GM18861 (cell line): ENCODE data around the gene UNKL.
"Not testable (repeated sequence)": the region's sequence is repeated elsewhere in the genome, so short reads cannot be mapped to it uniquely, and the experiment has no call there.

ENCODE experiments used
- ATAC-seq: cut with Tn5 transposase; IDR thresholded peaks from one replicate; pipeline ENCODE4 v1.9.1; 2021; ENCODE audit not compliant: unreplicated experiment

UNKL gene

DNA sequence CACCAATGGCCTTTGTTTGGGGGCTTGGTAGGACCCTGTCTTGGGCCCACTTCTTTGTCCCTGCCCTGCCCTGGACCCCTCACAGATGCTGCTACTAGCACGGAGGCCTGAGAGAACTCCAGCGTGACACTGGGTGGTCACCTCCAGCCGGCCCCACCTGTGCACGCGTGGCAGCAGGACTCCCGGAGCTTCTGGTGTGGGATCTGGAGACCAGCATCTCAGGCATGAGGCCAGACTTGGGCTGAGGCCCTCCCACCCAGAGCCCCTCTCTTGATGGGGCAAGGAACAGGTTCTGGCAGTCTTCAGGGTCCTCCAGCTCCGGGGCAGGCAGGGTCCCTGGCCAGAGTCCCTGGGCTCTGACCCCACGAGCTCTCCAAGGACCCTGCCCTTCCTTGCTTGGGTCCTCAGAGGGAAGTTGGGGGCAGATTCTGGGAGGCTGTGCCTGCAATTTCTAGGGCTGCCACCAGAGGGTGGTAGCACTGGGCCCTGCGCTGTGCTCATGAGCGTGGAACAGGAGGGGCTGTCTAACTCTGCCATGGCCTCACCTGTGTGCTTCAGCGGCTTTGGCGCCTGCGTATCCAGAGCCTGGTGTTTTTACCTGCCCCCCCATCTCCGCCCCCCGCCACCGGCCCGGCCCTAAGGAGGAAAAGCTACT is 84.1 kb downstream of the UNKL start:
- no peak for ATAC-seq

GRCh38 chr16:1328961-1329360 is 85.5 kb downstream of the UNKL start:
- ATAC-seq = not testable (repeated sequence)

DNA sequence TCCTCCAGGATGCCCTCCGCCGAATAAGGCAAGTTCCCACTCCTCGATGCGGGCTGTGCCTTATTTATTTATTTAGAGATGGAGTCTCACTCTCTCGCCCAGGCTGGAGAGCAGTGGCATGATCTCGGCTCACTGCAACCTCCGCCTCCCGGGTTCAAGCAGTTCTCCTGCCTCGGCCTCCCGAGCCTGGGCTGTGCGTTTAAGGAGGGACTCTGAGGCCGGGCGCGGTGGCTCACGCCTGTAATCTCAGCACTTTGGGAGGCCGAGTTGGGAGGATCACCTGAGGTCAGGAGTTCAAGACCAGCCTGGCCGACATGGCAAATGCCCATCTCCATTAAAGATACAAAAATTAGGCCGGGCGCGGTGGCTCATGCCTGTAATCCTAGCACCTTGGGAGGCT is 86.4 kb downstream of the UNKL start:
- ATAC-seq = not testable (repeated sequence)

DNA sequence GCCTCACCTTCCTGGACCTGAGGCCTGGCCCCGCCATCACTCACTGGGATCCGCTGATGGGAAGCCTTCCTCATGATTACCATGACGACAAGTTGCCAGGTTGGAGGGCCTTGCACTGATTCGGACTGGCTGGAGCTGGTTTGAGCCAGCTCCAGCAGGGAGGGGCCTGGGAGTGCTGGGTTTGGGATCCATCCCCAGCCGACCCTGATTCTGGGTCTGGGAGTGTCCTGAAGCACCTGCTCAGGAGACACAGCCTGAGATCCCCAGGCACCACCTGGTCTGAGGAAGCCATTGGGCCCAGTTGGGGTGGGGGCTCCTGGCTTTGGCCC is 86.9 kb downstream of the UNKL start:
- no peak for ATAC-seq

DNA sequence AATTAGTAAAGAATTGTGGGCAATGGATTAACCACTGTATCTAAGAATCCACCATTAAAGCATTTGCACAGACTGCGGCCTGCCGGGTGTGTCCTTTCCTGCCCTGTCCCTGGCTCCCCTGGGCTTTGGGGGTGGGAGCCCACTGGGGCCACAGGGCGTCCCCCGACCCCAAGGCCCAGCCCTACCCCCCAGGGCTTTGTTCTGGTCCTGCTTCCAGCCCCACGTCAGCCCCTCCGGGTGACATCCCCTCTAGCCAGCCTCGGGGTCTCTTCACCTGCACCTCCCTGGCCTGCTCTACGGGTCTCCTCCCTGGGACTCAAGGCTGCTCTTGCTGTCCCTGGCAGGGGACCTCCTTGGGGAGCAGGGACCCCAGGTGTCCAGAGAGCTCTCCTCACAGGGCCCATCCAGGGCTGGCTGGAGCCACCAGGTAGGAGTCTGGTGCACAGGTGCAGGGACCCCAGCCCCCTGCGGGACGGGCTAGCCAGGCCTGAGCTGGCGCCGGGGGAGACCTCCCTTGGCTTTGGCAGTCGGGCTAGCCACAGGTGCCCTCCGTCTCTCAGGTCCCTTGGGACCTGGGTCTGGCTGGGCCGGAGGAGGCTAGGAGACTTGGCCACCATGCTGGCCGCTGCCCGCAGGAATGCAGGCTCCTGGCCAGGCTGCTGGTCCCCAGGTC is 87.4 kb downstream of the UNKL start:
- no peak for ATAC-seq

GRCh38 chr16:1326391-1326790 is 88.1 kb downstream of the UNKL start:
- no peak for ATAC-seq

DNA sequence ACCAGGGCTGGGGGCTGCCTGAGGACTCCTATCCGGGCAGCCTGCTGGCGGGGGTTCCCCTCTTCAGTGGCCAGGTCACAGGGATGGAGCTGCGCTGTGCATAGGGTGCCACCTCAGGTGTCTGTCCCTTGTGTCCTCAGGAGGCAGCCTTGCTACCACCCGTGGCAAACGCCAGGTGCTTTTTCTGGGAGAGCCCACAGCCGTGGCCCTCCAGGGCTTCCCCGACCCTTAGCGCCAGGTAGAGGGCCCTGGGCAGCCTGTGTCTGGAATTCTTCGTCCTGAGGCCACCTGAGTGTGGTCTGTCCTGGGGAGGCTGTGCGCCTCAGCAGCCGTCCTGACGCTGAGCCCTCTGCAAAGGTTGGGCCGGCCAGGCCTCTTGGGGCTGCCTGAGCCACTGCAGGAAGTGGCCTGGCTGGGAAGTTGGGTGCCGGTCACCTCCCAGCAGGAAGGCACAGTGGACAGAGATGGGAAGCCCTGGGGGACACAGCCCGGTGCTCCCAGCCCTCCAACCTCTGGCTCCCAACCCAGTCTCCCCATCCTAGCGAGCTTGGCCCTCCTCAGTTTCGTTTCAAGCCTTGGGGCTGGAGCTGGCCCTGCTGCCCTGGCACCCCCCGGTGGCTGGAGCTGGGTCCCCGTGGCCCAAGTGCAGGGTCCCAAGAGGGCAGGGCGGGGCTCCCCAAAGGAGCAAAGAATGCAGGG is 88.7 kb downstream of the UNKL start:
- ATAC-seq = no peak

GRCh38 chr16:1325261-1325660 is 89.2 kb downstream of the UNKL start:
- ATAC-seq = no peak

DNA sequence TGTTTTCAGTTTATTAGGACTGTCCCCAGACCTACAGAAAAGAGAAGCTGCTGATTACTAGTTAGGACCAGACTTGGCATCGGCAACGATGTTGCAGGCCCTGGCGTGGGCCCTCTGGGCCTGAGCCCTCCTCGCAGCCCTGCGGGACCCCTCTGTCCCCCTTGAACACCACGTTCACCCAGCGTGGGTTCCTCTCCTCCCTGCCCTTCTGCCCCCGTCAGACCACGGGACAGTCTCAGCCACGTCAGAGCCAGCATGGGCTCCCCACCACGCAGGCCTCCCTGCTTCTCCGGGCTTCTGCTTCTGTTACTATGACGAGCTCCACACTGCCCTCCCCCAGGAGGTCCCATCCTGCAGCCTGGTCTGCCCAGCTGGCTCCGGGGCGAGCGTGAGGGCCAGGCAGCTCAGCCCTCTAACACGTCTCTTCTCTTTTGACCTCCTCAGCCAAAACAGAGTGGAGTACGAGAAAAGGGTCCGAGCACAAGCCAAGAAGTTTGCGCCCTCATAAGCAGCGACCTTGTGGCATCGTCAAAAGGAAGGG is 90.1 kb downstream of the UNKL start:
- no peak for ATAC-seq

DNA sequence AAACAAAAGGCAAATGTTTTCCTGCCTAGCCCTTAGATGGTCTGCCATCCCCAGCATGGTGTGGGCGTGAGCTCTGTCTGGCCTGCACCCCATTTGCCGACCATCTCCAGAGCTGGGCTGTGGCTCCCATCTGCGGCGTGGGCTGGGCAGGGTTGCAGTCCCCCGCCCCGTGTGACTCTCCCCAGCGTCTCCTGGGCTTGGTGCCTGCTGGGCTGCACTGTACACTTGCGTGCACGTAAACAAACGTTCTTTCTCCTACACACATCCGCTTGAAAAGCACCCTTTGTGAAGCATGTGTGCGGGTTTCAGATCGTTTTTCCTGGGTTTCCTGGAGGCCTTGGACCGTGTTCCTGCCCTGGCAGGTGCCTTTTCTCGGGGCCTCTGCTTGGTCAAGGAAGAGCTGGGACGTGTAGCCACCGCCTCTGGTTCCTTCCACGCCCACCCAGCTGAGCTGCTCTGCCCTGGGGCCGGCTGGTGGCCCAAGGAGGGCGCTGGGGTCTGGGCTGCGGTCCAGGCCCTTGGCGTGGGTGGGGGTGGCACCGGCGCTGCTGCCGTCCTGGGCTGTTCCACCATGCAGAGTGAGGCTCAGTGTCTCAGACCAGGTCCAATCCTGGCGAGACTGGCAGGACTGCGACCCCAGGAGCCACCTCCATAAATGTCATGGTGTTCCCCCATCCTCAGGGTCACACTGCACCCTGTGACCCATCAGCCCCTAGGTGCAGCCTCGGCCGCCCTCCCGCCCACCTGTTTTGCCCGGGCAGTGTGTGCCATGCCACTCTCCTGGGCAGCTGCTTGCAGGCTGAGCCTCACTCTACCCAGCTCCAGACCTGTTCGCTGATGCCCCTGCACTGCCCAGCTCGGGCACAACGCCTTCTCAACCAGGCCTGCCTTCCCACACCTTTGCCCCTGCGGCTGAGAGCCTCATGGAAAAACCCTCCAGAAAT is 90.9 kb downstream of the UNKL start:
- ATAC-seq = no peak

DNA sequence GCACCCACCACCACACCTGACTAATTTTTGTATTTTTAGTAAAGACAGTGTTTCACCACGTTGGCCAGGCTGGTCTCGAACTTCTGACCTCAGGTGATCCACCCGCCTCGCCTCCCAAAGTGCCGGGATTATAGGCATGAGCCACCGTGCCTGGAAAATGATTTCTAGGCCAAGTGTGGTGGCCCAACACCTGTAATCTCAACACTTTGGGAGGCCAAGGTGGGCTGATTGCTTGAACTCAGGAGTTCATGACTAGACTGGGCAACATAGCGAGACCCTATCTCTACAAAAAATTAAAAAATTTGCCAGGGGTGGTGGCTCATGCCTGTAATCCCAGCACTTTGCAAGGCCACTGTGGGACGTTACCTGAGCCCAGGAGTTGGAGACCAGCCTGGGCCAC is 92.1 kb downstream of the UNKL start:
- no peak for ATAC-seq

GRCh38 chr16:1320658-1321240 is 93.8 kb downstream of the UNKL start:
- ATAC-seq = no peak

- no peak for ATAC-seq
Measured at GRCh38 chr16:1320097-1320496, 94.4 kb downstream of the UNKL start.

- ATAC-seq = no peak
Measured at GRCh38 chr16:1319041-1319440, 95.5 kb downstream of the UNKL start.

- no peak for ATAC-seq
Measured at GRCh38 chr16:1318268-1318545, 96.3 kb downstream of the UNKL start.

DNA sequence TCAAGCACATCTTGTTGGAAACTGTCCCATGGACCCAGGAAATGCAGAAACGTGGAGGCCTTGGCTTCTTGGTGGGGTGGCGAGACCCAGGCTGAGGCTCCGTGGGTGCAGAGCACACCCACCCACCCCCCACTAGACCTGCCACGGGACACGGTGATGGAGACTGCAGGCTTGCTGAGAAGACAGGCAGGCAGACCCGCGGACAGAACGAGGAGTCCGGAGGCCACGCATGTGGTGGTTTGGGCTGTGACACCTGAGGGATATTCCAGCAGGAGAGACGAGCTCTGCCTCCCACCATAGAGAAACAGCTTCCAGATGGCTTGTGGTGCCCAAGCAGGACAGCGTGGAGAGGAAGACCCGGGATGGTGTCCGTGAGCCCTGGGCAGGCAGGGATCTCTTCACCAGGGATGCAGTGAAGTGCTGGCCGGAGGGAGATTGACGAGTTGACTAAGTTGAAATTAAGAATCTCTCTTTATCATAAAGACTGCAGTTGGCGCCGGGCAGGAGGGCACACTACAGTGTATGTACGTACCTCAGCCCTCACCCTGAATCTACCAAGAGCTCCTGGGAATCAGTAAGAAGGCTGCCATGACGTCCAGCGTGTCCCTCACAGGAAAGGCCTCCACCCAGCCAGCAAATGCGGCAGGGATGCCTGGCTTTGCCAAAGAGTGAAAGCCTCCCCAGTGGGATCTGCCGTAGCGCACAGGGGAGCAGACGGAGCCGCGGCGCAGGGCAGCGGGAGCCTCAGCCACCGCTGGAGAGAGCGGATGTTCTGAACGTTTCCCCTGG is 96.8 kb downstream of the UNKL start:
- no peak for ATAC-seq

DNA sequence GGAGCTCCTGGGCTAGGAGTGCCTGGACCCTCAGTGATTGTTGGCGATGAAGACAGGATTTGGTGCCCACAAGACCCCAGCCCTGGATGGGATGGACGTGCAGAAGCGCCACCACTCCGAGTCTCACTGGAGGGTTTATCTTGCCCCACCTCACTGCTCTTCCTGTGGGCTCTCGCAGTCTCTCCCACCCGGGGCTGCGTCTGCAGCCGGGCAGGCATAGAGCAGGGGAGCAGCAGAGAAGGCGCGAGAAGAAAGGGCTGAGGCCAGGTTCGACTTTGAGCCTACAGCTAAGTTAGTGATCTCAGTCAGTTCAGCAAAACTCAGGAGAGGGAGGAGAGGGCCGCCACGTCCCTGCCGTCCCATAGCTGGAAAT is 98.5 kb downstream of the UNKL start:
- ATAC-seq = no peak

DNA sequence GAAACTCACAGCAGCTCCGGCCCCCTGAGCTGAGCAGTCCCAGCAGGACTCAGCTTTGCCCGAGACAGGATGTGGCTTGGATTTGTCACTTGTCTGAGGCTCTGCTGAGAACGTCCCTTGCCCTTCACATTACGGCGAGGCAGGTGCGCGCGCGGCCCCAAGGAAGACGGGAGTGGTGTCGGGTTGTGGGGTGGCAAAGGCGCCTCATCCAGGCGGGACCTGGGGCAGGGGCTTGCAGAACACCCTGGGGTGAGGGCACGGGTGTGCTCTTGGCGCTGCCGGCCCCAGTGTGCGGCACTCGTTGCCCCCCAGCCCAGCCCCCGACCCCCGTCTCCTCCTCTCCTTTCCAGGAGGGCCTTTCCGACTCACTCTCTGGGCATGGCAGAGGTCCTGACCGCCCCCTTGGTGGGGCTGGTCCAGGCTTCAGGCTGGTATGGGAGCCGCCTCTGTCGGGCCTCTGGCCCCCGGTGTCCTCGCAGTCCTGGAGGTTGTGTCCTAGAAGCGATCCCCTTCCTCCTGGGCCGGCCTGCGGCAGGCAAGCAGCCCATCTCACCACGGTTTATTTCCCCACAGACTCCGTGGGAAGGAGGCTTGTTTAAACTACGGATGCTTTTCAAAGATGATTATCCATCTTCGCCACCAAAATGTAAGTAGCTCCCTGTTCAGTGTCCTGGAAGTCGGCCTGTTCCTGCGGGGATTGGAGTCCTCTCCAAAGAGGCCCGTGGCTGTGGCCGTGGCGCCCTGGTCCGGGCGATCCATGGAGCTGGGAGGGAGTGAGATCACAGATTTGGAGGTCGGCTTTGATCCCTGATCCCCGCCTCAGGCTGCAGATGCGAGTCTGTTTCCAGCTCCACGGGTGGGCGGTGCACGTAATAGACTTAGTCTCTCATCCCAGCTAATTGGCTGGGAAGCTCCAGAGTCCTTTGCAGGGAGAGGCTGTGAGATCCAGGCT is 99.1 kb downstream of the UNKL start:
- ATAC-seq = no peak

GRCh38 chr16:1314399-1315068 is 100.0 kb downstream of the UNKL start:
- ATAC-seq = no peak
